Activated T-cell treated with anti-CD3 and anti-CD28 coated beads for 4 hours (primary cell): ENCODE data around the gene TRIM47.

Experiments
- DNase-seq: peaks from one replicate; pipeline ENCODE4 v3.0.0-alpha.2; 2020

The TRIM47 gene

DNA sequence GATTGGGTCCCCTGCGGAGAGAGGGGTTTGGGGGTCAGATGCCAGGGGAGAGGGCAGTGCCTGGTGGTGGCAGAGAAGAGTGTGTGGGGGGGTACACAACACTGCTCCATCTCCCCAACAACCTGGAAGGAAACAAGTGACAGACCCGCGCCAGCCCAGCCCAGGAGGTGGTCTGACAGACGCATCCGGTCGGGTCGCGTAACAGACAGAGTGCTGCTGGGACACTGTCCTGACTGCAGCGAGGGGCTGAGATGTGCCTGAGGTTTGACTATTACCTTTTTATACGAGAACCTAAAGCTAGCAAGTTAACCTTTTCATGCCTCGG lies 50.3 kb downstream of the TRIM47 start:
- no peak for DNase-seq

DNA sequence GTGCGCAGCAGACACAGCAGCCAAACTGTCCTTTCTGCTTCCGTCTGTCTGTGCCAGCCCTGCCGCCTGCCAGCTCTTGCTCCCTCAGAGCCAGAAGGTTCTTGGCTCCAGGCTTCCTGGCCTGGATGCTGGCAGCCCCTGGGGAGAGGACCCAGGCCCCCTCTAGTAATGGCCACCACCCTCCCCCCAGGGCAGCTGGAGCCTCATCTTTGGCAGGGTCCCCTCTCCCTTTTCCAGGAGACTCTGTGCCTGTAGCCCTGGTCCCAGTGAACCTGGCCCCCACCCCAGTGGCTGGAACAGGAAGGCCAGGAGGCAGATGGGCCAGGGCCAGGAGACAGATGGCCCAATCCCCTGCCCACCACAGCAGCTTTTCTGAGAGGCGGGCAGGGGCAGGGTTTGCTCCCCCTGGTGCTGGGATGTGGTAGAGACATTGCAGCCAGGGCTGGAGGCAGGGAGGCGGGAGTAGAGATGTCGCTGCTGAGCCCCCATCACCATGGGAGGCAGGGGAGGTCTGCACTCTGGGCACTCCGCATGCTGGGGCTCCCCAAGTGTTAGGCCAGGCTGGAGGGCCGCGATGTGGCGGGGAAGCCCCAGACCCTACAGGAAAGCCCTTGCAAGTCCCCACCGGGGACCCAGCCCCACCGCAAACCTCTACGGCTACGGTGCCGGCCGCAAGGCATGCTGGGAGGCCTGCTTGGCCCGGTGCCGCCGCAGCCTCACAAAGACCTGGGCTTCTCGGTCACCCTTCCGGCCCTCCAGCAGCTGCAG lies 50.9 kb downstream of the TRIM47 start:
- DNase-seq = peak; percentile 59

- no peak for DNase-seq
These were observed 51.6 kb downstream of the TRIM47 start for GRCh38 chr17:75826561-75827307.

- no peak for DNase-seq
These were observed 52.5 kb downstream of the TRIM47 start for GRCh38 chr17:75825748-75826370.

GRCh38 chr17:75825149-75825552 lies 53.2 kb downstream of the TRIM47 start:
- DNase-seq = no peak

- no peak for DNase-seq
These were observed 53.7 kb downstream of the TRIM47 start for GRCh38 chr17:75824666-75825065.
